Endometrial microvascular endothelial cells (primary cell): Measurements from ENCODE around the gene IL5. TPM values are rescaled to one million over a fixed set of nuclear protein-coding genes. Genes with fewer than 3 reads are reported as not detected.

Experiments
- in situ Hi-C: cut with HindIII; loops from 2 replicates; pipeline ENCODE4 v1.10.0; 2017; ENCODE audit warnings: low sequenced_read_pairs, low pct_unique_long_range_greater_than_20kb; ENCODE audit errors: inconsistent ontology term
- total RNA-seq: library from RNA; depleted of rRNA; stranded (reverse); fragments of >200 nt; gene quantifications from one replicate; pipeline ENCODE4 v1.2.3, GENCODE V29; 2015; ENCODE audit errors: inconsistent ontology term

Gene IL5
- total RNA-seq, 1 donor from 2014 or later = not detected

GRCh38 chr5:132500931-132501628, 42.2 kb downstream of the IL5 start:
- in situ Hi-C loops = no loop called here

DNA sequence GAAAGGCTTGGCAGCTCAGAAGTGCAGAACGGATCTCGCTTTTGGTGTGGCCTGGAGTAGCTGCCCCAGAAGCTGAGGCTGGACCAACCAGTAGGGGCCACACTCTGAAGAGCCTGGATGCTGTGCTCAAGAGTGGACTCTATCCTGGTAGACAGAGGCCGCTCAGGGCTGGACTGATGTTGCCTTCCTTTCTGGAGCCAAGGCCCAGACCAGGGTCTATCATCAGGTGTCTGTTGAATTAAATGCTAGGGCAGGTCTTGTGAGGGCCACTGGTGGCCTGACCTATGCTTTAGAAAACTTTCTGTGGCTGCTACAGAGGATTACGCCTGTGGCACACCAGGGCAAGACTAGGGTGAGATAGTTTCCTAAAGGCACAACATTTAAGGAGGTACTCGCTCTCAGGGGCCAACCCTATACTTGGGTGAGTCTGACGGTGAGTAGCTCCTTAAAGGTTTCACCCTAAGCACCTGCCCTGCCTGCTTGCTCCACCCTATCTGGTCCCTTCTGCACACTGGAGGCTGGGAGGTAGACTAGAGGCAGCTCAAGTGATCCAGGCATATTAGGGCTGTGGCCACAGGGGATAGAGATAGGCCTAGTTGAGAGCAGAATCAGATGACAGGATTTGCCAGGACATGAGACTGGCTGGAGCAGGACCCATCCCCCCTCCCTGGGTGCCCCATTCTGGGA, 42.9 kb downstream of the IL5 start:
- in situ Hi-C loops = no loop called here

DNA sequence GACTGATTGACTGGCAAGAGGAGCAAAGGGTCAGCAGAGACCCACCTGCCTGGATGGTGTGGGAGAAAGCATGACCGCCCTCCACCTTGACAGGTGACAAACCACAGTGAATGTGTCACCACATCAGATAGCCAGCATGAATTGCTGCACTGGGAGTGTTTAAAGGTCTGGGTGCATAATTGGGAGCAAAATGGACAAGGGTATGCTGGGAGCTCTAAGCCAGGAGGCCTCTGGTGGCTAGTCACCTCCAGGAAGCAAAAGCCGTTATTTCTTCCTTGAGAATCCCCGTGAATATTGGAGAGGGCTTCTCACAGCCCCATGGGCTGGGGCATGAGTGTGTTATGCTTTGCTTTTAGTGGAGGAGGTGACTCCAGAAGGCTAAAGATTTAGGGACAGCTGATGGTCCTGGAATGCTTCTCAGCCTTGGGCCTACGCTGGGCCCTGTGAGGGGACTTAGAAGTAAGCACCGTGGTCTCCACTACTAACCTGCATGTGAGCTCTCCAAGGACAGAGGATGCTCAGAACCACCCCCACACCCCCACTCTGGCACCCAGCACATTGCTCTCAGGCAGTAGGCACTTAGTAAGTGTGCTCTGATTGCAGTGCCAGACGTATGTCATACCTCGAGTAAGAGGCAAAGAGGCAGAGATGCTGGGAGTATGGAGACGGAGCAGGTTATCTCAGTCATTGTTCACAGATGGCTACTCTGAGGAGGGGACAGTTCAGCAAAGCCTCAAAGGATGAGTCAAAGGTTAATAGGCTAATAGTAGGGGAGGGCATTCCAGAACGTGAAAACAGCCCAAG, 43.7 kb downstream of the IL5 start:
- in situ Hi-C loops = no loop called here

DNA sequence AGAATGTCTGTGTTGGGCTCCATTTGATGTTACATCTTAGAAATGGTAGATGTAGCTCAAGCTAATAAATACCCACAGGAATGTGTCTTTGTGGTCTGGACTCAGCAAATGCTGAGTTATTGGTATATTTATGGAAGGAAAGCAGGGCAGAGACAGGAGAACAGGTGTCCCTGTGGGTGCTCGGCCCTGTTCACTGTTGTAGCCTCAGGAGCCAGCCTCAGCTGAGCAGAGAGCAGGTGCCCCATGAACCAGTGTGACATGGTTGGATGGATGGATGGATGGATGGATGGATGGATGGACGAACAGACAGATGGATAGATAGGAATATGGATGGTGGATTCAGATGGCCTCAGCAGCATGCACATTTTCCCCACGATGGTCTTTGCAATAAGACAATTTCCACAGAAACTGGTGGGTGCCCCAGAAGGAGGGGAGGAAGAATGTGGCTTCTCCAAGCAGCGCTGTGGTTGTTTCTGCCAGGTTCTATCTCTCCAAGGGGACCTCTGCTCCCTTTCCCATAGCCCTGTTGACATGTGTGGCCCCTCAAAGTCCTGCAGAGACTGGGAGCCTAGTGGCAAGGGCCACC, 44.5 kb downstream of the IL5 start:
- in situ Hi-C loops = no loop called here

GRCh38 chr5:132498152-132498551, 45.2 kb downstream of the IL5 start:
- in situ Hi-C loops = no loop called here

- in situ Hi-C loops = no loop called here
Observed at GRCh38 chr5:132497488-132497997, 45.8 kb downstream of the IL5 start.

- in situ Hi-C loops = no loop called here
Observed at GRCh38 chr5:132496631-132497487, 46.5 kb downstream of the IL5 start.

GRCh38 chr5:132496191-132496630, 47.1 kb downstream of the IL5 start:
- in situ Hi-C loops = no loop called here

DNA sequence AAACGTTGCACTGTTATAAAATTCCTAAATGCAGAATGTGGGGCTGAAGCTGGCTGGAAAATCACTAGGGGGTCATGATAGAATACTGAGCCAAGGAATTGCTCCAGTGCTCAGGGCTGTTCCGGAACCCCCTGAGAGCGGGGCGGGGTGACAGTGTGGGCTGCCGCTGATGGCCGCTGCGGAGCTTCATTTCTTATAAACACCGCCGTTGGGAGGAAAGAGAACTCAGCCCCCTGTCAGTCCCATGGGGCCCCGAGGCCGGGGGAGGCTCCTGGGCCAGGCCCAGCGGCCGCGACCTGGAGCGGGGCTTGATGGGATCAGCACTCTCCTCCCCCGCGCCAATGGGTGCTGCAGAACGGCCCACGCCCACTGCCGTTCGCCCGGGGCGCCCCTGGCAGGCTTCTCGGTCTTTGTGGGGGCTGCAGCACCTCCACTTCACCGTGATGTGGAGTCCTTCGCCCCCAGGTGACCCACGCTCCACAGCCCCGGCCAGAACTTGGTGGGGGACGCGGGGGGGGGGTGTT, 47.6 kb downstream of the IL5 start:
- in situ Hi-C loops = no loop called here

DNA sequence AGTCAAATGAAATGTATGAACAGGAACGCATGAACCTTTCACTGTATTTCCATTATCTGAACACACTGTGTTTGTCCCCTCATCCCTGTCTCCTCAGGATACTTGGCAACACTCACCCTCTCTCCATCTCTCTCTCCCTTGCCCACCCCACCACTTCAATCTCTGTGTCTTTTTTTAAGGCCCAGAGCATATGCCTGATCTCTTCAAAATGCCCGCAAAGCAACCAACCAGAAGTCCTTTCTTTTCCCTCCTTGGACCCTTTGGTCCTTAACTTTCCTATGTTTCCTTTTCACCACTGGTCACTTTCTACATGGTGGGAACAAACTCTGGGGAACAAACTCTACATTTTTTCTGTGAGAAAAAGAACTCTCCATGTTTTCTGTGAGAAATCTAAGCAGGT, 49.5 kb downstream of the IL5 start:
- in situ Hi-C loops = no loop called here

- in situ Hi-C loops = no loop called here
Observed at GRCh38 chr5:132493241-132493640, 50.1 kb downstream of the IL5 start.

DNA sequence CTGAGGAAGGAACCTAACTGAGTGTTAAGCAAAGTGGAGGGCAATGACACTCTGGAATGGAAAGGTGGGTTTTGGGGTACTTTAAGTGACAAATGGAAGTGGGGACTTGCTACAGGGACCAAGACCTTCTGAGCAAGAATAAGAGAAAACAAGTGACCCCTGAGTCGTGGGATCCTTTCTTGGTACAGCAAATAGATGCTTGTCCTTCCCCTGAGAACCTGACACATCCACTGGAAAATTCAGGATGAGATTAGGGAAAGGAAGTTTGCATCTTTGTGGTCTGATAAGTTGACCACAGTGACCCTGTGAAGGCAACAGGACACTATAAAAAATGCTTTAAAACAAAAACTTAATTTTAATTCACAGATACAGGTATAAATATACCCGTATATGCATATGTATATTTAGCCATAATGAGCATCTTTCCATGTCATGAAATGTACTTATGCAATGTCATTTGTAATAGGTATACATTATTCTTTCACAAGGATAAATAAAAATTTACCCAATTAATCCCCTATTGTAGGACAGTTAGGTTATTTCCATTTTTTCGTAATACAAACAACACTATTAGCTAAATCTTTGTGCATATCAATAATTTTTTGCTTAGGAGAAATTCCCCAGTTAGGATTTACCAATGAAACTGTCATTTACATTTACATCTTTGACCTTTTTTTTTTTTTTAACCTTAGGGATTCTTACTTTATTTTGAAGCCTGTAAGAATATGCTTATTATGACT, 50.8 kb downstream of the IL5 start:
- in situ Hi-C loops = no loop called here

Other genes with a start within 250 kb of the IL5 start
- 8.5 TPM for gene SLC22A4, start 249.1 kb downstream of the IL5 start, total RNA-seq
- gene SLC22A5, start 173.8 kb downstream of the IL5 start, total RNA-seq = 4.1 TPM
- gene IRF1, start 52.7 kb downstream of the IL5 start, total RNA-seq = 44.6 TPM
- gene RAD50, start 13.5 kb upstream of the IL5 start, total RNA-seq = 10.5 TPM
- not detected for gene IL13, start 114.7 kb upstream of the IL5 start, total RNA-seq
- gene IL4, start 130.5 kb upstream of the IL5 start, total RNA-seq = not detected
- 8.0 TPM for gene KIF3A, start 194.0 kb upstream of the IL5 start, total RNA-seq
- gene CCNI2, start 203.9 kb upstream of the IL5 start, total RNA-seq = not detected
- gene SEPTIN8, start 233.7 kb upstream of the IL5 start, total RNA-seq = 61.0 TPM